SHP77 (cell line): ENCODE measurements around the gene LARP6.

ENCODE experiments used
- DNase-seq, 2 experiments: peaks; one replicate each; lab custom pipeline; 2025; lab: John Stamatoyannopoulos, UW

Gene LARP6

DNA sequence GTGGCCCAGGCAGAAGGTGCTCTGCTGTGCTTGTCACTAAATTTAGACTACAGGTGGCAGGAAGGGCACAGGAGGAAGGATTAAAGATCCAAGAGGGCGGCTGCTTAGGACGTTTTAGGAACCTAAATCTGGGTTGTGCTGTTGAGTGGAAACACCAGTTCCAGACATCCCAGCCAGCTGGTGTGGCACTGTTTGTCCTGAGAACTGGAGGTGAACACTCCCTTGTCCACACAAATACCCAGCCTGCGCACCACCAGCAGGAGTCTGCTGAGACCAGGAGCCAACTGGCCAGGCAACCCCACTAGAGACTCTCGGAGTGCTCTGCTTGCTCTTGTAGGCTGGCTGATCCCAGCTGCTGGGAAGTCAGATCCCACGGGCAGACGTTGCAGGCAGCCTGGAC lies 60.3 kb downstream of the LARP6 start:
- DNase-seq: no peak

DNA sequence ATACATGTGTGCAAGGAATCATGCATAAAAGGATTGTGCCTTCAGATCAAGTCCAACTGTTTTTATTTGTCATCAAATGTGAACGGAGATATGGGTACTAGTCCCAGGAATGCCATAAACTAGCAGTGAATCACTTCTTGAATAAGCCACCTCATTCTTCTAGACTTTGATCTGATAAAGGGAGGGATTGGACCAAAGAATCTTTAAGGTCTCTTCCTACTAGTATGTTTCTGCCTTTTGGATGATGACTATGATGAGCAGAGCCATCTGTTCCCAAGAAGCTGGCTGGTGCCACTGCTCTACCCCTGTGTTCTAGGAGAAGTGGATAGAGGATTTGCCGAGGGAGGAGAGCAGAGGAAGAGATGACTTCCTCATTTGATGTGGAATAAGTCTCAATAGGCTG lies 61.8 kb downstream of the LARP6 start:
- DNase-seq: no peak

DNA sequence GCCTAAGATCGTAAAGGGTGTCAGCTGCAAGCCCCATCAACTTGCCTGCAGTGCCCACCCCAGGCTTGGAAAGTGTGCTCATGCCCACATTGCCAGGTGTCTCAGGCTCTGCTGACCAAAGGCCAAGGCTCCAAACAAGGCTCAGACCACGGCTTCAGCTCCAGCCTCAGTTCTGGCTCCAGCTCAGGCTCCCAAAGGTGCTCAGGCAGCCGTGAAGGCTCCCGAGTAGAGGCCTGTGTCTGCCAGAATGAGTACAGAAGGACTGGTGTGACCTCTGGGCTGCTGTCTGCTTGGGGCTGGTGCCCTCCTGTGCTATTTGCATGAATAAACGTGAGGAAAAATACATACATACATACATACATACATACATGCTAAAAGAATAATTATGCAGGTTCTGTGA lies 62.7 kb downstream of the LARP6 start:
- no peak for DNase-seq

DNA sequence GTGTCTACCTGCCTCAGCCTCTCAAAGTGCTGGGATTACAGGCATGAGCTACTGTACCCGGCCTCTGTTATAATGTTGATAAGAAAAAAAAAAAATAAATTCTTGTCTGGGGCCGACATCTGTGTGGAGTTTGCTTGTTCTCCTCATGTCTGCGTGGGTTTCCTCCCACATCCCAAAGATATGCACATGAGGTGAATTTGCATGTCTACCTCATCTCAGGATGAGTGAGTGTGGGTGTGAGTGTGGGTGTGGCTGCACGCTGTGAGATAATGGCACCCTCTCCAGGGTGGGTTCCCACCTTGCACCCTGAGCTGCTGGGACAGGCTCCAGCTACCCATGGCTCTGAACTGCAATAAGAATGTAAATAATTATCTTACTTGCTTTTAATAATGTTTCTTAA lies 64.7 kb downstream of the LARP6 start:
- DNase-seq: no peak

DNA sequence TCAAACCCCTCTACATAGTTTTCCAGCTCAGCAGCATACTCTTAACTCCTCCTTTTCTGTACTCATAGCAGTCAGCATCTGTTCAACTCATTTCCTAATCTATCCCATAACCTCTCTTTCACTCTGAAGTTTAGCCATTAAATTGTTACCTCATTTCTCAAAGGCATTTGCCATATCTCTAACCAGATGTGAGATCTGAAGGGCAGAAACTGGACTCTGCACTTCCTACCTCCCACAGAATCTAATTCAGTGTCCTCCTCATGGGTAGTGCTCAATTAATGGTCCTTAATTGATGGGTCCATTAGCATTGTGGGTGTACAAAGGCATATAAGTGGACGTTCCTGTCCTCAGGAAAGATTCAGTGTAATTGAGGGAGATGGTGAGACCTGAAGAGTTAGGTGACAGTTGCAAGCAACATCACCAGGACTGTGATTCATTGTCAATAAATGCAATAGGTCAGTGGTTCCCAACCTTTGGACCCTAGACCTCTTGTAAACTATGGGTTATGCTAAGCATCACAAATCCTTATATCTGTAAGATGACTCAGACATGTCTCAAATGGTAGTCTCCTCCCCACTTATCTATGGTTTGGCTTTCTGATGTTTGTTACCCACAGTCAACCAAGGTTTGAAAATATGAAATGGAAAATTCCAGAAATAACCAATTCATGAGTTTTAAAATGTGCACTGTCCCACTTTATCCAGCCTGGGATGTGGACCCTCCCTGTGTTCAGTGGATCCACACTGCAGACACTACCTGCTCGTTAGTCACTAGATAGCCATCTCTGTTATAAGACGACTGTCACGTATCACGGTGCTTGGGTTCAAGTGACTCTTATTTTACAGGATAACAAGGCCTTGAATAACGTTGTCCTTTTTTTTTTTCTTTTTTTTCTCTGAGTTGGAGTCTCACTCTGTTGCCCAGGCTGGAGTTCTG lies 65.6 kb downstream of the LARP6 start:
- DNase-seq: no peak

DNA sequence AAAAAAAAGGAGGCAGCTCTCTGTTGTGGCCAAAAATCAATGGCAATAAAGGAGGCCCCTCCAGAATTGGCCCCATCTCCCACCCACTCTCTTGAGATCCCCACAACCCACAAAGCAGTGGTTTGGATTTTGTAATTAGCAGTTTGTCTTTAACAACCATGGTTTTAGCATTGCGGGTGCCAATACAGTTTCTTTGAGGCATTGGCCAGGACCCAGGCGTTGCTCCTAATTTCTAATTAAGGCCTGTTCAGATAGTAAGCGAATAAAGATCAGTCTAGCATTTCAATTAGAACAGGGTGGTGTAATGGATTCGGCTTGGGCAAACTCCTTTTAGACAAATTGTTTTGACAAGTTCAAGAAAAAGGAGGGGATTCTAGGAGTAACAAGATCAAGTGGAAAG lies 67.0 kb downstream of the LARP6 start:
- DNase-seq: no peak

DNA sequence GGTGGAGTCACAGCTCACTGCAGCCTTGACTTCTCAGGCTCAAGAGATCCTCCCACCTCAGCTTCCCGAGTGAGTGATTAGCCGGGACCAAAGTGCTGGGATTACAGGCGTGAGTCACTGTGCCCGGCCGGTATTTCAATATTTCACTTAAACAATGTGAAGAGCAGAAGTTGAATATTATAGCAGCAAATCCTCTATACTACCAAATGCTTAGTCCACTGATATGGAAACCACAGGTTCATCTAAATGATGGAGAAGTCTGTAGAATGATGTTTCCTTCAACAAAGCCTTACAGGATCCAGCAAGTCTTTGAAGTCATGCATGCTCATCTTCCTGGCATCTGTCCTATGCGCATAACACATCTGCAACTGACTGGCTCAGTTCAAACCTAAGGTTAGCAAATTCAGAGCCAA lies 70.3 kb downstream of the LARP6 start:
- no peak for DNase-seq

DNA sequence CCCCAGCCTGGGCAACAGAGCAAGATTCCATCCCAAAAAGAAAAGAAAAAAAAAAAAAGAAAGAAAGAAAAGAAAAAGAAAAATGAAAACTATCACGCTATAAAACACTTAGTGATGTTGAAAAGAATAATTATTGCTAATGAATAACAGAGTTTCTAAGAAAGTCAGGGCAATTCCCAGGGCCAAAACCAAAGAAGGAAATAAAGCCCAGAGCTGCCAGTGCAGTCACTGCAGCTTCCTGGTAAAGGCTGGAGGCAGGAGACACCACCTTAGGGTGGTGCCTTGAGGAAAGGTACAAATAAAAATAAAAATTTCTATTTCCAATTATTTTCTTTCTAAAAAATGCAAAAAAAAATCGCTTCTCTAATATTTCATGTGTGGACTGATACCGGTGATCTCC lies 70.9 kb downstream of the LARP6 start:
- DNase-seq: no peak

DNA sequence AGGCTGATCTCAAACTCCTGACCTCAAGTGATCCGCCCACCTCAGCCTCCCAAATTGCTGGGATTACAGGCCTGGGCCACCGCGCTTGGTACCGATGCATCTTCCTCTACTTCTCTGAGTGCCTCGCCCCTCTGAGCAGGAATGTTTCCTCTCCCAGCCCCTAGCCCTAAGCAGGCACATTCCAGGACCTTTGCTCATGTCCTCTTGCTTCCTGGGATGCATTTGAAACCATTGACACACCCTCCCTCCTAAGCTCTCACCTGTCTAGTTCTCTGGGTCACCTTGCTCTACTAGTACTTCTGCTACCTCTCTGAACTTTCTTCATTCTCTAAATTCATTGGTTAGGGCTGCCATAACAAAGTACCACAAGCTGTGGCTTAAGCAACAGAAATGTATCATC lies 72.7 kb downstream of the LARP6 start:
- no peak for DNase-seq
